ENCODE data around the gene SMAD9. TPM values are rescaled to one million over a fixed set of nuclear protein-coding genes. Genes with fewer than 3 reads are reported as not detected.

The SMAD9 gene
- polyA plus RNA-seq, 1 of the 3 experiments (the other 2 are of a cell fraction) = 3.1 TPM

GRCh38 chr13:36865265-36865664 is 54.8 kb downstream of the SMAD9 start (continued):
- no peak for TF ChIP-seq REST (IDR thresholded peaks at IDR 0.05; ENCODE audit: low read depth, low read length)

GRCh38 chr13:36862722-36863121 is 57.3 kb downstream of the SMAD9 start:
- H3K79me2 ChIP-seq (ENCODE audit: insufficient read depth) = 0 out of 2 replicates have a peak, but pooled peaks cover 4% of the 10 kb centered on the region
- H4K20me1 ChIP-seq (ENCODE audit: insufficient read depth) = no peaks in the 10 kb centered on the region
- DNase-seq = no peak
- H3K27ac ChIP-seq (ENCODE audit: low read depth in 2 of 2, low read length in 1 of 2) = no peak overlapping the region
- 89% methylated on average over 7 of the region's 7 CpGs for WGBS (ENCODE audit: low lambda C conversion rate)
- H2AFZ ChIP-seq (ENCODE audit: low read depth) = no peak overlapping the region
- peaks cover 0 to 8% of the 10 kb centered on the region in 2 experiments; a peak in 1 of 4 replicates for H3K4me1 ChIP-seq (ENCODE audit: control insufficient read depth in 1 of 2, insufficient read depth in 2 of 2, low read depth in 1 of 2, low read length in 1 of 2)
- no peaks in the 10 kb centered on the region for H3F3A ChIP-seq (replicated peaks; ENCODE audit: insufficient read depth)
- CTCF ChIA-PET = interaction anchor here (1.6 to 17.7 kb wide), 2 partner anchors 9 to 118 kb away, joined by 4 to 275 read pairs; no protein-coding TSS in a partner anchor
- POLR2A ChIA-PET = no interaction called here
- H3K4me3 ChIP-seq (ENCODE audit: low read depth in 2 of 2, low read length in 1 of 2) = no peak overlapping the region
- peaks cover 19 to 34% of the 10 kb centered on the region in 2 experiments for H3K36me3 ChIP-seq (replicated peaks in 1 of 2; ENCODE audit: control insufficient read depth in 1 of 2, insufficient read depth in 2 of 2, low read length in 1 of 2)
- H3K9me2 ChIP-seq = no peaks in the 10 kb centered on the region
- H3K27me3 ChIP-seq (ENCODE audit: insufficient read depth) = no peaks in the 10 kb centered on the region
- no peaks in the 10 kb centered on the region for H3K9me3 ChIP-seq
- H3K9ac ChIP-seq = no peak overlapping the region
- no peak overlapping the region for H3K4me2 ChIP-seq
- TF ChIP-seq, protein P1, sequence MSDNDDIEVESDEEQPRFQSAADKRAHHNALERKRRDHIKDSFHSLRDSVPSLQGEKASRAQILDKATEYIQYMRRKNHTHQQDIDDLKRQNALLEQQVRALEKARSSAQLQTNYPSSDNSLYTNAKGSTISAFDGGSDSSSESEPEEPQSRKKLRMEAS (IDR thresholded peaks at IDR 0.05; ENCODE audit: low read depth) = no peak
- no peak for TF ChIP-seq NFIC (IDR thresholded peaks at IDR 0.05; ENCODE audit: borderline replicate concordance)
- no peak for TF ChIP-seq YY1 (IDR thresholded peaks at IDR 0.05; ENCODE audit: low read depth)
- no peak for TF ChIP-seq POLR2AphosphoS5 (IDR thresholded peaks at IDR 0.05; ENCODE audit: low read depth, low read length)
- TF ChIP-seq TEAD4 (IDR thresholded peaks at IDR 0.05; ENCODE audit: borderline replicate concordance, insufficient read depth) = no peak
- no peak for TF ChIP-seq USF2 (IDR thresholded peaks at IDR 0.05; ENCODE audit: borderline replicate concordance, low read depth, low read length)
- no peak for TF ChIP-seq FOXJ3 (CRISPR knock-in tag; IDR thresholded peaks at IDR 0.05)
- no peak for TF ChIP-seq EZH2phosphoT487 (IDR thresholded peaks at IDR 0.05; ENCODE audit: borderline replicate concordance, low read depth)
